Panc1 (cell line): Measurements from ENCODE around the gene ATF5.

ENCODE experiments used
- CTCF ChIP-seq: fragments of 450-650 bp; IDR thresholded peaks from 2 replicates; pipeline ENCODE4 v1.5.1; 2017; ENCODE audit warnings: mild to moderate bottlenecking
- POLR2AphosphoS5 ChIP-seq: IDR thresholded peaks from 2 replicates; pipeline ENCODE4 v1.6.1; 2012; ENCODE audit warnings: mild to moderate bottlenecking, low read depth, low read length, moderate library complexity
- SIN3A ChIP-seq: IDR thresholded peaks from 2 replicates; pipeline ENCODE4 v1.6.1; 2012; ENCODE audit warnings: low read depth, mild to moderate bottlenecking, low read length, moderate library complexity, borderline replicate concordance; ENCODE audit not compliant: insufficient read depth

DNA sequence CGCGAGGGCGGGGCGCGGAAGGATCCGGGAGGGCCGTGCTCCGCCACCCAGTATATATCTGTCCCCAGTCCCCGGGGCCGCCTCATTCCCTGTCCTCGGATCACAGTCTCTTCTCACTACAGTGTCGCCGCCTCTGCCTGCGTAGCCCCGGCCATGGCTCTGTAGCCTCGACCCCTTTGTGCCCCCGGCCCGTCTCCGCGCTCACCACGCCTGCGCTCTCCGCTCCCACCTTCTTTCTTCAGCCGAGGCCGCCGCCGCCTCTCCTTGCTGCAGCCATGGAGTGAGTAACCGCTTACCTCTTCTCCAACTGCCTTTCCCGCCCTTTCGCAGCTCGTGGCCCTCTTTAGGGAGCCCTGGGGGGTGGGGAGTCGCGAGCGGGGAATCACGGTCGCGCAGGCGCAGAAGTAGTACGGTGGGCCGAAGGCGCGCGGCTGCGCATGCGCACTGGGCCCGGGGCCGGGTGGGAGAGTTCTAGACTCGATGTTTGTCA, at the start of gene ATF5, which contains the start of gene NUP62:
- no peak for TF ChIP-seq CTCF
- peak; percentile 96 for TF ChIP-seq POLR2AphosphoS5
- TF ChIP-seq SIN3A = peak; percentile 95; the same call in 1 of the 2 replicates
